ENCODE results near the gene EPC2.

Gene EPC2

GRCh38 chr2:148796735-148797512 is 152.4 kb downstream of the EPC2 start:
- no peak for TF ChIP-seq MAX (IDR thresholded peaks at IDR 0.05; ENCODE audit: low read depth, low read length)
- TF ChIP-seq, protein P1, sequence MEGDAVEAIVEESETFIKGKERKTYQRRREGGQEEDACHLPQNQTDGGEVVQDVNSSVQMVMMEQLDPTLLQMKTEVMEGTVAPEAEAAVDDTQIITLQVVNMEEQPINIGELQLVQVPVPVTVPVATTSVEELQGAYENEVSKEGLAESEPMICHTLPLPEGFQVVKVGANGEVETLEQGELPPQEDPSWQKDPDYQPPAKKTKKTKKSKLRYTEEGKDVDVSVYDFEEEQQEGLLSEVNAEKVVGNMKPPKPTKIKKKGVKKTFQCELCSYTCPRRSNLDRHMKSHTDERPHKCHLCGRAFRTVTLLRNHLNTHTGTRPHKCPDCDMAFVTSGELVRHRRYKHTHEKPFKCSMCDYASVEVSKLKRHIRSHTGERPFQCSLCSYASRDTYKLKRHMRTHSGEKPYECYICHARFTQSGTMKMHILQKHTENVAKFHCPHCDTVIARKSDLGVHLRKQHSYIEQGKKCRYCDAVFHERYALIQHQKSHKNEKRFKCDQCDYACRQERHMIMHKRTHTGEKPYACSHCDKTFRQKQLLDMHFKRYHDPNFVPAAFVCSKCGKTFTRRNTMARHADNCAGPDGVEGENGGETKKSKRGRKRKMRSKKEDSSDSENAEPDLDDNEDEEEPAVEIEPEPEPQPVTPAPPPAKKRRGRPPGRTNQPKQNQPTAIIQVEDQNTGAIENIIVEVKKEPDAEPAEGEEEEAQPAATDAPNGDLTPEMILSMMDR (IDR thresholded peaks at IDR 0.05; ENCODE audit: low read depth, low read length), result no peak
- no peak for TF ChIP-seq POLR2A (IDR thresholded peaks at IDR 0.05; ENCODE audit: extremely low read depth, insufficient read length)
- TF ChIP-seq MYC (IDR thresholded peaks at IDR 0.05; ENCODE audit: low read depth, low read length), result no peak
- H3K4me3 ChIP-seq (ENCODE audit: low read depth, low read length), result no peak overlapping the region
- no peak for DNase-seq (ENCODE audit: low read depth)

- no peak for DNase-seq (ENCODE audit: low read depth)
- no peak overlapping the region for H3K4me3 ChIP-seq (ENCODE audit: low read depth, low read length)
These were observed 158.1 kb downstream of the EPC2 start for GRCh38 chr2:148802448-148803220.

DNA sequence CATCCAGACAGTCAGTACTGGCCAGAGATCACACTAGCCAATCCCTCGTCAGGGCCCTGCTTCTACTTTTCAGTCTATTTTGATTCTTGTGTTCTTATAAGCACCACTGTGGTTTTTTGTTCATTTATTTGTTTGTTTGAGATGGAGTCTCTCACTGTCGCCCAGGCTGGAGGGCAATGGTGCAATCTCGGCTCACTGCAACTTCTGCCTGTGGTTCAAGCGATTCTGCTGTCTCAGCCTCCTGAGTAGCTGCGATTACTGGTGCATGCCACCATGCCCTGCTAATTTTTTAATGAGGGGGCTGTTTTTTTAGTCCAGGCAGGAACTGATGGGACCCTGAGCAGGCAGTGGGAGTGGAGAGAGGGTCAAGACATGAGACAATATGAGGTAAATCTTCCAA is 165.5 kb downstream of the EPC2 start:
- DNase-seq (ENCODE audit: low read depth), result no peak
- TF ChIP-seq MYC (IDR thresholded peaks at IDR 0.05; ENCODE audit: low read depth, low read length) (no peak), MAX (IDR thresholded peaks at IDR 0.05; ENCODE audit: low read depth, low read length) (no peak), POLR2A (IDR thresholded peaks at IDR 0.05; ENCODE audit: extremely low read depth, insufficient read length) (no peak)
- TF ChIP-seq, protein P1 (IDR thresholded peaks at IDR 0.05; ENCODE audit: low read depth, low read length), result no peak
- no peak overlapping the region for H3K4me3 ChIP-seq (ENCODE audit: low read depth, low read length)

More at GRCh38 chr2:148802448-148803220, 158.1 kb downstream of the EPC2 start:
- TF ChIP-seq MYC (IDR thresholded peaks at IDR 0.05; ENCODE audit: low read depth, low read length), result no peak
- TF ChIP-seq, protein P1 (IDR thresholded peaks at IDR 0.05; ENCODE audit: low read depth, low read length), result no peak
- no peak for TF ChIP-seq POLR2A (IDR thresholded peaks at IDR 0.05; ENCODE audit: extremely low read depth, insufficient read length)

DNA sequence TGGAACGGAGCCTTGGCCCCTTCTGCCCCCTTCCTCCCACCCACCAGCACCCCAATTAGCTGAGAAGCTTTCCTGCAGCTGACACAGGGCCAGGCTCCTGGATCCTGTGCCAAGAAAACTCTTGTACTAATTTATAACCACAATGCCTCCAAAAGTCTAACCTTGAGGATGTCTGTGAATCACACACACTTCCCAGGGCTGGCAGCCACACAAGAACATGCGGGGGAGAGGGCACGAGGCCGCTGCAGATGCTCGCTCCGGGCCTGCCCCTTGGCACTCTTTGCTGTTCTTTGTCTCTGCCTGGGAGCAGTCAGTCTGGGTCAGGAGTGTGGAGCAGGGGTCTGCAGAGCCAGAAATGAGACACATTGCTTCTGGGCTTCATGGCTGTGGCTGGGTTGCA is 167.8 kb downstream of the EPC2 start:
- TF ChIP-seq MYC (IDR thresholded peaks at IDR 0.05; ENCODE audit: low read depth, low read length) (no peak), POLR2A (IDR thresholded peaks at IDR 0.05; ENCODE audit: extremely low read depth, insufficient read length) (no peak), MAX (IDR thresholded peaks at IDR 0.05; ENCODE audit: low read depth, low read length) (no peak)
- TF ChIP-seq, protein P1 (IDR thresholded peaks at IDR 0.05; ENCODE audit: low read depth, low read length), result no peak
- no peak overlapping the region for H3K4me3 ChIP-seq (ENCODE audit: low read depth, low read length)
- DNase-seq (ENCODE audit: low read depth), result no peak

GRCh38 chr2:148813603-148814065 is 169.1 kb downstream of the EPC2 start:
- H3K4me3 ChIP-seq (ENCODE audit: low read depth, low read length), result no peak overlapping the region
- DNase-seq (ENCODE audit: low read depth), result no peak
- TF ChIP-seq, protein P1 (IDR thresholded peaks at IDR 0.05; ENCODE audit: low read depth, low read length), result no peak
- TF ChIP-seq MAX (IDR thresholded peaks at IDR 0.05; ENCODE audit: low read depth, low read length), result no peak
- TF ChIP-seq MYC (IDR thresholded peaks at IDR 0.05; ENCODE audit: low read depth, low read length), result no peak
- TF ChIP-seq POLR2A (IDR thresholded peaks at IDR 0.05; ENCODE audit: extremely low read depth, insufficient read length), result no peak
